A204.1 (cell line): Measurements from ENCODE around the gene TPRG1L.

Source experiments
- FAIRE-seq: peaks from 2 replicates; lab custom pipeline; 2012; peaks lifted over from hg19 to GRCh38; lab: Jason Lieb, UNC

The TPRG1L gene

DNA sequence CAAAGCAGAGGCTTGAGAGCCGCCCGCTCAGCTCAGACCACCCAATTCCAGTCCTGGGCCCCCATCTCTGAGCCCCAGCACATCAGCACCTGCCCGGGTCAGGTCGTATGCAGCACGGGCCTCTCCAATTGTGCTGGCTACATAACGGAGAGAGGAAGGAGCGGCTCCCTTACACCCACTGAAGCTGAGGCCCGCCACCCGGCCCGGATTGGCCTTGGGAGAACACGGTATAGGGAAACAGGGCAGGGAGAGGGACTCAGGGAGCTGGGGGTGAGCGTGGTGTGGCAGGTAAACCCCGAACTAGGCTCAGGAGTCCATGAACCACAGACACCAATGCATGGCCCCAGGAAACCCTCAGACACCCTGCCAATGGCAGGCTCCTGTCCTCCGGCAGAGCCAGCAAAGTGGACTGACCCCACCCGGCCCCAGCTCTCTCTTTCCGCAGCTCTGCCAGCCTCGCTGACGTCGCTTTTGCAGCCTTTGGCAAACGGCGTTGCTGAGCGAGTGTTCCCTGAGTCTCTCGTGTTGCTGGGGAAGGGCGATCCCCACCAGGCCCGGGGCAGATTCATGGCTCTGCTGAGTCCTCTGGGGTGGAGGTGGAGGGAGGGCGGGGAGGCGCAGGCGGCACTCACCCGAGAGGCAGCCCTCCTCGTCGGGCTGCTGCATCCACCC, 30.0 kb upstream of the TPRG1L start:
- no peak for FAIRE-seq

DNA sequence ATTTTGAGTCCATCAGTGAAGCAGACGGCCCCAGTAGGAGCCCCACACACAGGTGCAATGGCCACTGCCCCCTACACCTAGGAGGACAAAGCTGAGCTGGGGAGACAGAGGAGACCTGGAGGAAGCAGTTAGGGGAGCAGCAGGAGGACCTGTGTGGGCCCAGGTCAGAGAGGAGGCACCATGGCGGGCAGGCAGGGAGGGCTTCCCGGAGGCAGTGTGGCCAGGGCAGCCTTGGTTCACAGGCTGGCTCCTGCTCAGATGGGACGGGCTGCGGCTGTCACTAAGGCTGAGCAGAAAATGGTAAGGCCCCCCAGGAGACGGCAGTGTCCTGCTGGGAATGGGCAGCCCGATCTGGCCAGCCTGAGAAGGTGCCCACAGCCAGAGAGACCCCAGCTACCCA, 28.9 kb upstream of the TPRG1L start:
- FAIRE-seq = no peak

DNA sequence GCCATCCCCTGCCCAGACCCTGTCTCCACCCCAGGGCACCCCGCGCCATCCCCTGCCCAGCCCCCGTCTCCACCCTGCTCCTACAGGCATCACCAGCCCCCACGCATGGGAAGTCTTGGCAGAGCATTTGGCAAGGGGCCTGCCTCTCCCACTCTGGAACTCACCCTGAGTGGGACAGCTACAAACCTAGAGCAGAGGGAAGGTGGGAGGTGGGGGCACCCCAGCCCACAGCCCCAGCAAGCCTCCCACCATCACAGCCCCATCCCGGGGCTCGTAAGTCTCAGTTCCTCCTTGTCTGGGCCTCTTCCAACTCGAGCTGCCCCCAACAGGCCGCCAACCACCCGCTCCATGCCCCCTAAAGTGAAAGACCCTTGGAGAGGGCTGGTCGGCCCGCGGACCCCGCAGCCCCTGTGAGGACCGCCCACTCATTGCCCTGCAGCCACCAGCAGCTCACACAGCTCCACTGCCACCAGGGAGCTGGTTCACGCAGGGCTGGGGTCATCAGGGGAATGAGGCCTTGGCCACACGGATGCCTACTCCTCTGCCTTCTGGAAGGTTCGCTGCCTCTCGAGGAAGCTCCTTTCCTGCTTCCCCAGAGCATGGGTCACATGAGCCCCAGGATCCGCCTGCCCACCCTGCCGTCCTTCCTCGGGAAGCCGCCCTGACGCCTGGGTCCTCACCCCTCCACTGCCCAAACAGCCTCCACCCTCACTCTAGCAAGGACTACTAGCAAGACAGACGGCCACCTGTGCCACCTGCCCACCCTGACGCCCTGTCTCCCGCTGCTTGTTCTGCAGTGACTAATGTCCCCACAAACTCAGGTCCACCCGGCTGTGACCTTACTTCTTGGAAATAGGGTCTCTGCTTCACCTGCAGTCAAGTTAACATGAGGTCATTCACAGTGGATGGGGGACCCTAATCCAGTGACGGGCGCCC, 27.9 kb upstream of the TPRG1L start:
- FAIRE-seq = no peak

DNA sequence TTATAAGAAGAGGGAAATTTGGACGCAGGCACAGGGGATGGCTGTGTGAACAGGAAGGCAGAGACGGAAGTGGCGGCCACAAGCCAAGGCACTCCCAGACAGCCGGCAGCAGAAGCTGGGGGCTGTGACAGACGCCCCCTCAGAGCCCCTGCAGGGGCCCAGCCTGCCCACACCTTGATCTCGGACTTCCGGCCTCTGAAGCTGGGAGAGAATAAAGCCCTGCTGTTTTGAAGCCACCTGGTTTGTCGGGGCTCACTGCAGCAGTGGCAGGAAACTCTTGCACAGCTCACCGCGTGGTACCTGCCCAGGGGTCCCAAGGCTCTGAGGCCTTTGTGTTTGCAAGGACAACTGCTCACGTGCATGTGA, 27.2 kb upstream of the TPRG1L start:
- FAIRE-seq = no peak

DNA sequence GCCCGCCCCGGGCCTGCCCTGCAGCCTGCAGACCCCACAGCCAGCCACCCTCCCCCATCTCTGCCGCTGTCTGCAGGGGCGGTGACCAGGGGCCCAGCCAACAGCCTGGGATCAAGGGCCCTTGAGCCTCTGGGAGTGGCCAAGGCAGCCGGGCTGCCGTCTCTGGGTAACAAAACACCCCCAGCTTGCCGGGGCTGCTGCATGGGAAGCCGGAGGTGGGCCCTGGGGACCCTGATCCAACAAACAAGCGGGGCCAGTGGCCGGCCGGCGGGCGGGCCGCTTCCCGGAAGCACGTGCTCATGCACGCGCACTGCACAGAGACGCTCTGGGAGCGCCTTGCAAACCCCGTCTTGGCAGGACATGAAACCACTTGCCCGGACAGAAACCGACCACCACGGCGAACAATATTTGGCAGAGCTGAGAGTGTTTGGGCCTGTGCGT, 26.7 kb upstream of the TPRG1L start:
- no peak for FAIRE-seq

DNA sequence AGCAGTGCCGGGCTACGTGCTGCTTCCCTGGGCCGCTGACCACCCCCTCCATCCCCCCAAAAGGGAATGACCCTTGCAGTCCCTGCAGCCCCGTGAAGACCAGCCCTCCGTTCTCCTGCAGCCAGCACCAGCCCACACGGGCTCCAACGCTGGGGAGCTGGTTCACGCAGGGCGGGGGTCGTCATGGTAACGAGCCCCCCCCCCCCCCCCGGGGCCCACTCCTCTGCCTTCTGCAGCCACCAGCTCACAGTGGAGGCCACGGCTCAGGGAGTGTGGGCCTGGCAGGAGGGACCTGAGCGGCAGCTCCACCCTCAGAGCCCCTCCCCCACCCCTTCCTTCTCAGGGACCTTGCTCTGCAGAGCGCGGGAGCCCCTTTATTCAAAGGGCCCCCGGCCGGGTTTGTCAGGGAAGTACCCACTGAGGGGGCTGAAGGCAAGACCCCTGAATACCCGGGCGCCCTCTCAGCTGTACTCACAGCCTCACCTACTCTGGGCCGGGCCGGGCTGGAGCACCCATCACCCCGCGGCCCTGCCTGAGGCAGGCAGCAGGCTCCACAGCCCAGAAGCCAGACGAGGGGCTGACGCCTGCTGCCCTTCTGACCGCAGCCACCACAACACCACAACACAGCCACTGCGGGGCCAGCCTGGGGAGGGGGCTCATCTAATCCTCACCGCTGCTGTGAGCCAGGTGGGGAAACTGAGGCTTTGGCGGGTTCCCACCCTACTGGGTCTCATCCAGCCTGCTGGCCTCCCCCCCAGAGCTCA, 26.1 kb upstream of the TPRG1L start:
- FAIRE-seq = no peak

DNA sequence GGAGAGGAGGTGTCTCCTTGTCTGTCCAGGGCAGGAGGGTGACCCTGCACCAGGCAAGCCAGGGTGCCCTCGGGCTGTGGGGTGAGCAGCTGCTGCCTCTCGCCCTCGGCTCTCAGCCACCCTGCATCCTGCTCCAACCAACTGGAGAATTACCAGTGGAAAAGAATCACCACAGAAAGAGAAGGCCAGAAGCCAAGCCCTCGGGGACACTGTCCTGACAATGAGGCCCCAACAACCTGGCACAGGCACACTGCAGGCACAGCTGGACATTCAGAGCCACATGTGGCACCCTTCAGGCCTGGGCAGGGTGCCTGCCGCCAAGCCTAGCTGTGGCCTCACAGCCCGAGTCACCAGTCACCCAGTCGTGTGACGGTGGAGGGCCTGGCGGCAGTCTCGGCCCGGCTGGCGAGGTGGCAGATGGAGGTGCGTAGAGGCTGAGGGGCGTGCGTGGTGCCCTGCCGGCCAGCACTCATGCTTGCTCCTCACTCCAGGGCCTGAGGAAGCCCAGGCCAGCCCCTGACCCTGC, 25.5 kb upstream of the TPRG1L start:
- no peak for FAIRE-seq

DNA sequence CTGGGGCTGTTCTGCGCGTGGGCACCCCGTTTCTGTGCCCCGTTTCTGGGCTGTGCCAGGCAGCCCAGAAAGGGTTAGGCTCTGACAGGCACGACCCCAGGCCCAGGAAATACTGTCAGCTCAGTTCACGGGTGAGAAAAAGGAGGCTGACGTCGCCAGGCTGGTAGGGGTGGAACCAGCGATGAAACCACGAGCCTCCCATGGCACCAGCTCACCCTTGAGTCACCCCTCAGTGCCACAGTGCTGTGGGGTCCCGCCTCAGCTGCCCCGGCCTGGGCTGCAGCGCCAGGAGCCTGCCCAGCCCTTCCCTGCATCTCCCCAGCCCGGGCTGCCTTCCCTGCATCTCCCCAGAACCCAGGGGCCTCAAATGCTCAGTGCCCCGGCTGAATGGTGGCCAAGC, 25.0 kb upstream of the TPRG1L start:
- no peak for FAIRE-seq

DNA sequence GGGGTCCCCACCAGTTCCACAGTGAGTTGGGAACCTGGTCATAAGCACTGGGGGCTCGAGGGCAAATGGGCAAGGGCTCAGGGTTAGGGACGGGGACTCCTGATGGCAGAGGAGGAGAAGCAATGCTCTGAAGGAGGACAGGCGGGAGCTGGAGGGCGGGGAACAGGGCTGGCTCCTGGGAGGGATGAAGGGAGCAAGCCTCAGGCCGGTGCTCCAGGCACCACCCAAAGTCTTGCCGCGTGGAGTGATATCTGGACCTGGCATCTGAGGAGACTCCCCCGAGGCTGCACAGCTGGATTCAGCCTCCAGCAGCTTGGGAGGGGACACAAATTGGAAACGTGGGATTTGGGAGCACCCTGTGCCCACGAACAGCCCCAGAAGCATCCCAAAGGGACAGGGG, 24.5 kb upstream of the TPRG1L start:
- no peak for FAIRE-seq

DNA sequence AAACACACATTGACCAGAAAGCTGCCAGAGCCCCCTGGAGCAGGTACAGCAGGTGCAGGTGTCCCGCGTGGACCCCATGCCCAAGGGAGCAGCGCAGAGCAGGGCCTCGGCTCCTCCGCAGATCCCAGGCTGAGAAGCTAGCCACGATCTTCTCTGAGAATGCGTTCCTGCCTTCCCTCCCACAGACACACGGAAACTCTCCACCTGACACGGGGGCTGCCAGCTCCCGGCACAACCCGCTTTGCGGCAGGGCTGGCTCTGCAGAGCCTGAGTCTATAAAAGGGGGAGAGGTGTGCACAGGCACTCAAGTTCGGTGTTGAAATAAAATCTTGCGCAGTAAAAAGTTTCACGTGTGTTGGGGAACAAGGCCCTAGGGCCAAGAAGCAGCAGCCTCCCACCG, 23.1 kb upstream of the TPRG1L start:
- FAIRE-seq = no peak

DNA sequence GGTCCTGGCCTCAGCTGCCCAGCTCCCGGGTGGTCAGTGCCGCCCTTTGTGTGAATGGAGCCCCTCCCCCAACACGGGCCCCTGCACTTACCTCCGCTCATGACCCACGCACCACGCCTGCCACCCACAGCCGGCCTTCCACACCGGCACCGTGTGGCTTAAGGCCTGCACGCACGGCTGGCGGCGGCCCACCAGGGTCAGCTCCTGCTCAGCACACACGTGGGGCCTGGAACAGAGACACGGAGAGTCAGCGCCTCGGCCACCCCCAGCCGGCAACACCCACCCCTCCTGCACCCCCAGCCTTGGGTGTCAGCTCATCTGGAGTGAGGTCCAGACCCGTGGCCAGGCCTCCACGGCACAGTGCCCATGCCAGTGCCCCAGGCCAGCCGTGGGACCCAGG, 22.4 kb upstream of the TPRG1L start:
- no peak for FAIRE-seq

DNA sequence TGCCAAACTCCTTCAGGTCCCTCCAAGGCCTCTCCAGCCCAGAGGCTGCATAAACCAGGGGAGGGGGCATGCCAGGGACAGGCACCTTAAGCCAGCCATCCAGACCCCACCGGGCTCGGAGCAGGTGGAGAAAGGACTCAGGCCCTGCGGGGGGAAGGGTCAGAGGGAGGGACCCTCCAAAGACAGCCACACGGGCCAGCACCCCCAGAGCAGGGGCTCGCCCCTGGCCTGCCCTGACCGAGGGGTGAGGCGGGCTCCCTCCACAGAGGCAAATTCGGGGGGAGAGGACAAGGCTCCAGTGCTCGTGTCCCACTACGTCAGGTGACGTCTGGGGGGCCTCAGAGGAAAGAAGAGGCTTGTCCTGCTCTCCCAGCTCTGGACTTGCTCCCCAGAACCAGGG, 21.7 kb upstream of the TPRG1L start:
- no peak for FAIRE-seq

DNA sequence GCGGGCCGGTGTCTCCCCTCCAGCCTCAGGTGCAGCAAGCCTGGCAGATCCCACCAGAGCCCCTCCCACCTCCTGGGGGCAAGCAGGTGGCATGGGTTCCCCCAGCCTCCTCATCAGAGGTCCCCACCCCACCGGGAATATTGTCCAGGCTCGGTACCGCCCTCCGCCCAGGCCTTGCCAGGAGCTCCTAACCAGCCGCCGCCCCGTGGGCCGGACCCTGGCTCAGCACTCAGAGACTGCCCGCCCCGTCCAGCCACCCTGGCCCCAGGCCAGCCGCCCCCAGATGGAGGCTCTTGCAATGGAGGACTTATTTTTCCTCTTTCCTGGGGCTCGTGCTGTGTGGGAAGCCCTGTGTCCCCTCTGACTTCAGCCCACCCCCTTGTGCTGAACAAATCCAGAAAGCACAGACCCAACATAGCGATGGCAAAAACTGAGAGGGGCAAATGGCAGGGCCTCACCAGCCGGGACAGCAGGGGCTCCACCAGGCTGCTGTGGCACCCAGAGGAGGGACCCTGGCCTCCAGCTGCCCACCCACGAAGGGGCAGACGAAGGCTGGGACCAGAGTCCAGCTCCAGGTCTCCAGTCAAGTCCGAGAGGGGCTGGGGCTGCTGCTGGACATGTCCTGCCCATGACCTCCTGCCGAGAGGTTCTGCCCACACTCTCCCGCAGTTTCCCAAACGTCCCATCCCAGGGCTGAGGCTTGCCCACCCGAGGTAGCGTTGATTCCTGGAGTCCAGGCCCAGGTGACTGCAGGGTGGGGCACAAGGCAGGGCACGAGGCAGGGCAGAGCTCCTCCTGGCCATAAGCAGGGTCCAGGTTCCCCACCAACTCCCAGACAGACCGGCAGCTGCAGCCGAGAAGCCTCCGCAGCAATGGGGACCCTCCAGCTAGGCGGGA, 21.0 kb upstream of the TPRG1L start:
- no peak for FAIRE-seq

DNA sequence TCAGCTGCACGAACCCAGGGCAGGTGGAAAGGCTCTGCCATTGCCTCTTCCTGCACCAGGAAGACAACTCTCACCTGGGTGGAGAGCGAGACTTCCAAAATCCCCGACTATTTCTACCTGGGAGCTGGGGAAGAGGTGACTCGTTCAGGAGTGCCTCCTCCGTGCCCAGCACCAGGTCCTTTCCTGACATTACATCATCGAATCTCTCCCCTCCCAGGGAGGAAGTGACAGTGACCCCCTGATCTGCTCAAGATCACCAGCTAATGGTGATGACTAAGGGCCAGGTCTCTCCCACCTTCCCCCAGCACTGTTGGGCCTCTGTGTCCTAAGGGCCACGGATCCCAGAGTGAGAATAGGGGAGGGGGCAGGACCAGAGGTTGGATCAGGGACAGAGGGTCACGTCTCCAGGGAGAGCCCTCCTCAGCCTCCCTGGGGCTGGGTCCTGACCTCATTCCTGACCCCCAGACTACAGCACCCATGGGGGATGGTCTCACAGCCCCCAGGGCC, 20.3 kb upstream of the TPRG1L start:
- FAIRE-seq = no peak

DNA sequence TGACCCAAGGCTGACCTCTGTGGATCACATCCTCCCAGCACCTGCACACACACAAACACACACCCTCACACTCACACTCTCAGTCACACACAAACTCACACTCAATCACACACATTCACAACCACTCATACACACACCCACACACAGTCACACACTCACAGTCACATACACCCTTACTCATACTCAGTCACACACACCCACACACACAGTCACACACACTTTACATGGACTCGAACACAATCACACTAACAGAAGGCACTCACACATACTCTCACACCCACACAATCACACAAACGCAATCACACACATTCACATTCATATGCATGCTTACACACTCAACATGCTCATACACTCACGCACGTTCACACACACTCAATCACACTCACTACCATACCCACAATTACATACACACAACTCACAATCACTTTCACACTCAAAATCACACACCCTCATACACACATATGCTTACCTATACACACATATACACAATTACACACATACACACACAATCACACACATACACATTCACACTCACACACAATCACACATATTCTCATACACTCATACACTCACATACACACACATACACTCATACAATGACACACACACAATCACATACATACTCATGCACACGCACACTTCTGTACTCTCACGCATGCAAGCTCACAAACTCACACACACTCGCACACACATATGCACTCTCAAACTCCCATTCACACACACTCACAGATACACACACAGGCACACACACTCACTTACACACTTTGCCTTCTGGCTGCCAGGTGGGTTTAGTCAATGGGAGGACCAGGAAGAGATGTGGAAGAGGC, 19.6 kb upstream of the TPRG1L start:
- FAIRE-seq = no peak

DNA sequence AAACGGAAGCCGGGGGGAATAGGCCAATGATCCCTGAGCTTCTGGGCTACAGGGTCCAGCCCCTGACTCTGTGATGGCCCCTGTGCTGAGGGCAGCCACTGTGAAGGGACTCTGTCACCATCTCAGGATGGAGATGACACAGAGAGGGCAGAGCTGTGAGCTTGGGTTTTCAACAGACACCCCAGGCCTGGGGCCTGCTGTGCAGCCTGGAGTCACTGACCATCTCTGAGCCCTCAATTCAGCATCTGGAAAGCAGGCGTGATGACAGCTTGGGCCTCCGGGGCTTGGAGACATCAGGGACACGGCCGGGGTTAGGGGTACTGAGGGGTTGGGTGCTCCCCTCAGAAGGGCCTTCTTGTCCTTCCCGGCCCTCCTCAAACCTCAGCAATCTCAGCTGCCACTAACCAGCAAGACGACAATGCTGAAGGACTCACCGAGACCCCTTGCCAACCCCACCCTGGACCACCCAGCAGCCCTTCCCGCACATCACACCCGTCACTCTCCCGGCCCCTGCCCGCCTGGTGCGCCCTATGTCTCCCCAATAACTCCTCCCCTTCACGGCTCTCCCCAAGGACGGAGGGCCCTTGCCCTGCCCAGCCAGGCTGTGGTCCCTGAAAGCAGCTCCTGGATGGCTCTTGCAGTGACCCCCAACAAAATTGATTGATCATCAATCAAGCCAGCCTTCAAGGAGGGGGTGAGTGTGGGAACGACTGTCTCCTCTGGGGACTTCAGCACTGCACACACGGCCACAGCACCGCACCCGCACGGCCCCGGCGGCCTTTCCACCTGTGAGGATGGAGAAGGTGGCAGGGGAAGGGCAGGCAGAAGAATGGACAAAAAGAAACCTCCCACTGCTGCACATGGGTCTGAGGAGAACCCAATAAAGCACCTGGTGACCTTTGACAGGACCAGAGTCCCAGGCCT, 17.8 kb upstream of the TPRG1L start:
- FAIRE-seq = no peak

DNA sequence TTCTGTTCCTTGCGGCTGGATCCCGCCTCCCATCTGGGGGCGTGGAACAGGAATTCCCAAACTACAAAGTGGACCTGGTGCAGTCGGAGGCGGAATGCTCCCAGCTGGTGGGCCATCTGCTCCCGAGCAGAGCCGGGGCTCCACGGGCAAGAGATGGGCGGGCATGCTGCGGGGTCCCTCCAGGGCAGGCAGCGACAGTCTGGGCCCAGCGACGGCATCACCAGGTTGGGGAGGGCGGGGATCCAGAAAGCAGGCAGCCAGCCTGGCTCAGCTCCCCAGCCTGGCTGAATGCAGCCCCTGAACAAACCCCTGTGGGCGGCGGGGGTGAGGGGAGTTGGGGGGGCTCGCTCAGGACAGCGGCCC, 17.1 kb upstream of the TPRG1L start:
- no peak for FAIRE-seq

DNA sequence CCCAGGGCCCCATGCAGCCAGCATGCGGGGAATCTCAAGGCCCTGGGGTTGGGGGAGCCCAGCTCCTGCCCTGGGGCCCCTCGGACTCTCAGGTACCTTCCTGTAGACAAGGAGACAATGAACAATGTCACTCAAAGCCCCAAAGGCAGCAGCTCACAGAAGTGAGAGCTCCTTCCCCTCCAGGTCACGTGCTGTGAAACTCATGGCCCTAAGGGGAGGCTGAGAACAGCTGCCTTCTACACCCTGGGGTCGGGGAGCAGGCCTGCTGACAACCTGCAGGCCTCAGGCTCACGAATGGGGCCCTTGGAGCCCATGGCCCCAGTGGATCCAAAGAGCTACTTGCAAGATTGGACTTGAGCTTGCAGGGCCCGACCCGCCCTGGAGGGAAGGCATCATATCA, 16.7 kb upstream of the TPRG1L start:
- FAIRE-seq = no peak

DNA sequence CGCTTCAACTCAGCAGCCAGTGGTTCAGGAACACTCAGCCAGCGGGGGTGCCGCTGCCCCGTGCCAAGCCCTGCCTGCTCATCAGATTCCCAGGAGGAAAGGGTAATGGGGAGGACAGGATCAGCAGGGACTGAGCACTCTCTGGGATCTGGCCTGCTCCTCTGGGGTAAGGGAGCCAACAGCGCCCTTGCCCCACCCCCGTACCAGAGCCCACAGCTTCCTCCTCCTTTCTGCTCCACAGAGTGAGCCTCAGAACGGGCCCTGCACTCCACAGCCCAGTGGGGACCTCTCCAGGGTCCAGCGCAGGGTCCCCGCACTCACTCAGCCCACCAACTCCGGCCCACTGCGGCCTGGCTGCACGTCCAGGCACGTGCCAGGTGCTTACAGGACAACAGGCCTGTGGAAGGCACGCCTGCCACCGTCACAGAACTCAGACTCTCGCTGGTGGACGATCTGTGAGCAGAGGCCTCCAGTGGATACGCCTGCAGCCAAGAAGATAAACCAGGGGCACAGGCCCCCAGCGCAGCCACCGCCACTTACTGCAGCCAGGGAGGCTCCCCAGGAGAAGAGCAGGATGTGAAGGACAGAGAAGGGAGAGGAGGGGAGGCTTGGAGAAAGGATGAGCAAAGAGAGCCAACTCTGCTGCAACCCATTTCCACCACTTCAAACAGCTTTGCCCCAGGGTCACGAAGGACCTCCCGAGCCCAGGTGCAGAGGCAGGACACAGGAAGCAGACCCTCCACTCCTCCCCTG, 15.6 kb upstream of the TPRG1L start:
- FAIRE-seq = no peak
